ENCODE results near the gene OR5AC2.

- TF ChIP-seq SIN3A (IDR thresholded peaks at IDR 0.05; ENCODE audit: borderline replicate concordance, insufficient read depth, low read length): no peak
- TF ChIP-seq POLR2AphosphoS5 (IDR thresholded peaks at IDR 0.05; ENCODE audit: low read depth, low read length): no peak
- no peak for TF ChIP-seq REST (IDR thresholded peaks at IDR 0.05; ENCODE audit: insufficient read depth in 1 of 2, low read depth in 2 of 2, low read length in 2 of 2)
- no peak for TF ChIP-seq TAF1 (IDR thresholded peaks at IDR 0.05; ENCODE audit: borderline replicate concordance, insufficient read depth, low read length)
- TF ChIP-seq FOXP2 (optimal IDR thresholded peaks at IDR 0.05; ENCODE audit: borderline replicate concordance, extremely low read depth, extremely low read length, insufficient read depth): no peak
Measured at GRCh38 chr3:98038876-98039275, 48.1 kb upstream of the OR5AC2 start.

Measured in PFSK-1 (cell line).